HEK293 (cell line): ENCODE data around the gene TTC16.
A peak's percentile ranks its signal among the peaks of the same experiment; 100 is the strongest.

ENCODE experiments used
- GLIS1 ChIP-seq: fragments of 450-650 bp; formaldehyde crosslinking; IDR thresholded peaks from 2 replicates; pipeline ENCODE4 v1.5.1; 2016; ENCODE audit warnings: missing biosample characterization, missing genetic modification characterization
- HOXC10 ChIP-seq: sonication (generic); formaldehyde crosslinking; IDR thresholded peaks from 2 replicates; pipeline ENCODE4 v1.8.1; 2023; ENCODE audit warnings: mild to moderate bottlenecking, missing genetic modification reagents
- IKZF3 ChIP-seq: fragments of 450-650 bp; IDR thresholded peaks from 2 replicates; pipeline ENCODE4 v1.5.0; 2018; ENCODE audit warnings: missing biosample characterization, mild to moderate bottlenecking, missing genetic modification characterization, moderate library complexity
- KLF1 ChIP-seq: fragments of 450-650 bp; formaldehyde crosslinking; IDR thresholded peaks from 2 replicates; pipeline ENCODE4 v1.5.1; 2016; ENCODE audit warnings: missing biosample characterization, missing genetic modification characterization
- KLF10 ChIP-seq: fragments of 450-650 bp; IDR thresholded peaks from 2 replicates; pipeline ENCODE4 v1.5.1; 2018; ENCODE audit warnings: missing biosample characterization, mild to moderate bottlenecking, missing genetic modification characterization
- SETDB1 ChIP-seq: IDR thresholded peaks from one replicate; pipeline ENCODE4 v1.6.1; 2017; ENCODE audit warnings: mild to moderate bottlenecking, low read length, moderate library complexity, mixed read lengths; ENCODE audit not compliant: insufficient read length
- ZFHX2 ChIP-seq: fragments of 450-650 bp; formaldehyde crosslinking; conservative IDR thresholded peaks from 2 replicates; pipeline ENCODE4 v1.5.1; 2016; ENCODE audit warnings: missing biosample characterization, missing genetic modification characterization
- ZNF140 ChIP-seq: fragments of 450-650 bp; formaldehyde crosslinking; IDR thresholded peaks from 2 replicates; pipeline ENCODE4 v1.5.1; 2016; ENCODE audit warnings: missing biosample characterization, missing genetic modification characterization
- ZNF324 ChIP-seq: fragments of 450-650 bp; formaldehyde crosslinking; IDR thresholded peaks from 2 replicates; pipeline ENCODE4 v1.5.1; 2016; ENCODE audit warnings: missing biosample characterization, missing genetic modification characterization
- ZNF335 ChIP-seq: fragments of 450-650 bp; formaldehyde crosslinking; conservative IDR thresholded peaks from 2 replicates; pipeline ENCODE4 v1.5.1; 2016; ENCODE audit warnings: missing biosample characterization, missing genetic modification characterization
- ZNF341 ChIP-seq: fragments of 450-650 bp; formaldehyde crosslinking; IDR thresholded peaks from 2 replicates; pipeline ENCODE4; 2016; ENCODE audit warnings: low read depth, missing biosample characterization, missing genetic modification characterization
- ZNF404 ChIP-seq: fragments of 450-650 bp; formaldehyde crosslinking; IDR thresholded peaks from 2 replicates; pipeline ENCODE4 v1.5.1; 2017; ENCODE audit warnings: missing biosample characterization, missing genetic modification characterization
- ZNF521 ChIP-seq: fragments of 450-650 bp; formaldehyde crosslinking; IDR thresholded peaks from 2 replicates; pipeline ENCODE4 v1.5.1; 2017; ENCODE audit warnings: missing biosample characterization, mild to moderate bottlenecking, missing genetic modification characterization
- ZNF548 ChIP-seq: fragments of 450-650 bp; formaldehyde crosslinking; IDR thresholded peaks from 2 replicates; pipeline ENCODE4 v1.5.1; 2016; ENCODE audit warnings: missing biosample characterization, missing genetic modification characterization
- ZNF549 ChIP-seq: fragments of 450-650 bp; IDR thresholded peaks from 2 replicates; pipeline ENCODE4 v1.5.1; 2018; ENCODE audit warnings: missing biosample characterization, missing genetic modification characterization, mild to moderate bottlenecking, inconsistent platforms, moderate library complexity
- ZNF555 ChIP-seq: fragments of 450-650 bp; formaldehyde crosslinking; conservative IDR thresholded peaks from 2 replicates; pipeline ENCODE4 v1.5.1; 2017; ENCODE audit warnings: missing biosample characterization, mild to moderate bottlenecking, missing genetic modification characterization, inconsistent platforms
- ZNF561 ChIP-seq: fragments of 450-650 bp; IDR thresholded peaks from 2 replicates; pipeline ENCODE4 v1.5.1; 2018; ENCODE audit warnings: missing biosample characterization, missing genetic modification characterization, borderline replicate concordance
- ZNF626 ChIP-seq: fragments of 450-650 bp; sonication (Bioruptor Pico); formaldehyde crosslinking; IDR thresholded peaks from 2 replicates; pipeline ENCODE4 v1.5.1; 2018; ENCODE audit warnings: missing biosample characterization, missing genetic modification characterization, inconsistent platforms
- ZNF629 ChIP-seq: fragments of 450-650 bp; formaldehyde crosslinking; IDR thresholded peaks from 2 replicates; pipeline ENCODE4 v1.5.1; 2017; ENCODE audit warnings: missing biosample characterization, missing genetic modification characterization
- ZNF747 ChIP-seq: fragments of 450-650 bp; formaldehyde crosslinking; IDR thresholded peaks from 2 replicates; pipeline ENCODE4 v1.5.1; 2016; ENCODE audit warnings: missing biosample characterization, missing genetic modification characterization
- ZSCAN30 ChIP-seq: fragments of 450-650 bp; IDR thresholded peaks from 2 replicates; pipeline ENCODE4 v1.5.1; 2018; ENCODE audit warnings: missing biosample characterization, mild to moderate bottlenecking, missing genetic modification characterization, moderate library complexity
- ZXDB ChIP-seq: fragments of 450-650 bp; formaldehyde crosslinking; IDR thresholded peaks from 2 replicates; pipeline ENCODE4 v1.5.1; 2016; ENCODE audit warnings: missing biosample characterization, missing genetic modification characterization
- TF ChIP-seq, protein P1 (sequence below): fragments of 450-650 bp; formaldehyde crosslinking; IDR thresholded peaks from 2 replicates; pipeline ENCODE4 v1.5.1; 2016; ENCODE audit warnings: missing biosample characterization, missing genetic modification characterization, borderline replicate concordance
- TF ChIP-seq, protein P2 (sequence below): fragments of 450-650 bp; formaldehyde crosslinking; IDR thresholded peaks from 2 replicates; pipeline ENCODE4 v1.5.1; 2017; ENCODE audit warnings: missing biosample characterization, missing genetic modification characterization
- TF ChIP-seq, protein P3 (sequence below): fragments of 450-650 bp; formaldehyde crosslinking; IDR thresholded peaks from 2 replicates; pipeline ENCODE4 v1.5.1; 2017; ENCODE audit warnings: missing biosample characterization, missing genetic modification characterization
- TF ChIP-seq, protein P4 (sequence below): fragments of 450-650 bp; formaldehyde crosslinking; IDR thresholded peaks from 2 replicates; pipeline ENCODE4 v1.5.1; 2016; ENCODE audit warnings: missing biosample characterization, missing genetic modification characterization
- TF ChIP-seq, protein P5 (sequence below): fragments of 450-650 bp; formaldehyde crosslinking; IDR thresholded peaks from 2 replicates; pipeline ENCODE4 v1.5.1; 2016; ENCODE audit warnings: missing biosample characterization, missing genetic modification characterization
- TF ChIP-seq, protein P6 (sequence below): fragments of 450-650 bp; formaldehyde crosslinking; IDR thresholded peaks from 2 replicates; pipeline ENCODE4 v1.5.1; 2016; ENCODE audit warnings: missing biosample characterization, missing genetic modification characterization
- TF ChIP-seq, protein P7 (sequence below): fragments of 450-650 bp; formaldehyde crosslinking; IDR thresholded peaks from 2 replicates; pipeline ENCODE4 v1.5.1; 2016; ENCODE audit warnings: missing biosample characterization, missing genetic modification characterization

The TTC16 gene

DNA sequence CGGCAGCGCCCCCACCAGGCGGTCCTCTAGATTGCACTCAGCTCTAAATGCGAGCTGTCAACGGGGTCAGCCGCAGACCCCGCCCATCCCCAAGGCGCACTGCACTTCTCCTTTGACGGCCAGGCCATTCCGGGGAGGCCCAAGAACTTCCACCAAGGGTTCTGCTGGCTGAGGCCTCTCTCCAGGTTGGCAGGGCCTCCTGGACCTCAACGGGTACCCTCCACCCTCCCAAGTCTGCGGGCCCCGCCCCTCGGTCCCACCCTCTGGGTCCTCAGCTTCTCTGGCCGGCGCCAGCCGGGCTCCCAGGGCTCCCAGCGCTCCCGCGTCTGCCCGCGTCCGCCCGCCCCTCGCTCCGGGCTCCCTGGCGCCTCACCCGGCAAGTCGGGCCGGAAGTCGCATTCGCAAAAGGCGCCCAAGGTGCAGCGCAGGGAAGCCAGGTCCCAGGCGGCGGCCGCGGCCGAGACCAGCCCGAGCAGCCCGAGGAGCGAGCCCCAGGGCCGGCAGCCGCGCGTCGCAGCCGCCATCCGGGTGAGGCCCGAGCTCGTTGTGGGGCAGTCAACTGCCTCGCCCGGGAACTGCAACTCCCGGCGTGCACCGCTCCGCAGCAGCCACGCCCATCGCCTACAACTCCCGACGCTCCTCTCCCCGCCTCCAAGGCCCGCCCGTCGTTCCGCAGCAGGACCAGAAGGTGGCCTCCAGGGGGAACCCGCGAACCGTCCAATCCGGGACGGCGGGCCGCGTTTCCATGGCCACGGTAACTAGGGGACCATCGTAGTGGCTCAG is 19.1 kb downstream of the TTC16 start, which contains the start of gene TOR2A (continued):
- TF ChIP-seq, protein P1, sequence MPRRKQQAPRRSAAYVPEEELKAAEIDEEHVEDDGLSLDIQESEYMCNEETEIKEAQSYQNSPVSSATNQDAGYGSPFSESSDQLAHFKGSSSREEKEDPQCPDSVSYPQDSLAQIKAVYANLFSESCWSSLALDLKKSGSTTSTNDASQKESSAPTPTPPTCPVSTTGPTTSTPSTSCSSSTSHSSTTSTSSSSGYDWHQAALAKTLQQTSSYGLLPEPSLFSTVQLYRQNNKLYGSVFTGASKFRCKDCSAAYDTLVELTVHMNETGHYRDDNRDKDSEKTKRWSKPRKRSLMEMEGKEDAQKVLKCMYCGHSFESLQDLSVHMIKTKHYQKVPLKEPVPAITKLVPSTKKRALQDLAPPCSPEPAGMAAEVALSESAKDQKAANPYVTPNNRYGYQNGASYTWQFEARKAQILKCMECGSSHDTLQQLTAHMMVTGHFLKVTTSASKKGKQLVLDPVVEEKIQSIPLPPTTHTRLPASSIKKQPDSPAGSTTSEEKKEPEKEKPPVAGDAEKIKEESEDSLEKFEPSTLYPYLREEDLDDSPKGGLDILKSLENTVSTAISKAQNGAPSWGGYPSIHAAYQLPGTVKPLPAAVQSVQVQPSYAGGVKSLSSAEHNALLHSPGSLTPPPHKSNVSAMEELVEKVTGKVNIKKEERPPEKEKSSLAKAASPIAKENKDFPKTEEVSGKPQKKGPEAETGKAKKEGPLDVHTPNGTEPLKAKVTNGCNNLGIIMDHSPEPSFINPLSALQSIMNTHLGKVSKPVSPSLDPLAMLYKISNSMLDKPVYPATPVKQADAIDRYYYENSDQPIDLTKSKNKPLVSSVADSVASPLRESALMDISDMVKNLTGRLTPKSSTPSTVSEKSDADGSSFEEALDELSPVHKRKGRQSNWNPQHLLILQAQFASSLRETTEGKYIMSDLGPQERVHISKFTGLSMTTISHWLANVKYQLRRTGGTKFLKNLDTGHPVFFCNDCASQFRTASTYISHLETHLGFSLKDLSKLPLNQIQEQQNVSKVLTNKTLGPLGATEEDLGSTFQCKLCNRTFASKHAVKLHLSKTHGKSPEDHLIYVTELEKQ: no peak
- TF ChIP-seq, protein P2, sequence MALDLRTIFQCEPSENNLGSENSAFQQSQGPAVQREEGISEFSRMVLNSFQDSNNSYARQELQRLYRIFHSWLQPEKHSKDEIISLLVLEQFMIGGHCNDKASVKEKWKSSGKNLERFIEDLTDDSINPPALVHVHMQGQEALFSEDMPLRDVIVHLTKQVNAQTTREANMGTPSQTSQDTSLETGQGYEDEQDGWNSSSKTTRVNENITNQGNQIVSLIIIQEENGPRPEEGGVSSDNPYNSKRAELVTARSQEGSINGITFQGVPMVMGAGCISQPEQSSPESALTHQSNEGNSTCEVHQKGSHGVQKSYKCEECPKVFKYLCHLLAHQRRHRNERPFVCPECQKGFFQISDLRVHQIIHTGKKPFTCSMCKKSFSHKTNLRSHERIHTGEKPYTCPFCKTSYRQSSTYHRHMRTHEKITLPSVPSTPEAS: no peak
- TF ChIP-seq, protein P3, sequence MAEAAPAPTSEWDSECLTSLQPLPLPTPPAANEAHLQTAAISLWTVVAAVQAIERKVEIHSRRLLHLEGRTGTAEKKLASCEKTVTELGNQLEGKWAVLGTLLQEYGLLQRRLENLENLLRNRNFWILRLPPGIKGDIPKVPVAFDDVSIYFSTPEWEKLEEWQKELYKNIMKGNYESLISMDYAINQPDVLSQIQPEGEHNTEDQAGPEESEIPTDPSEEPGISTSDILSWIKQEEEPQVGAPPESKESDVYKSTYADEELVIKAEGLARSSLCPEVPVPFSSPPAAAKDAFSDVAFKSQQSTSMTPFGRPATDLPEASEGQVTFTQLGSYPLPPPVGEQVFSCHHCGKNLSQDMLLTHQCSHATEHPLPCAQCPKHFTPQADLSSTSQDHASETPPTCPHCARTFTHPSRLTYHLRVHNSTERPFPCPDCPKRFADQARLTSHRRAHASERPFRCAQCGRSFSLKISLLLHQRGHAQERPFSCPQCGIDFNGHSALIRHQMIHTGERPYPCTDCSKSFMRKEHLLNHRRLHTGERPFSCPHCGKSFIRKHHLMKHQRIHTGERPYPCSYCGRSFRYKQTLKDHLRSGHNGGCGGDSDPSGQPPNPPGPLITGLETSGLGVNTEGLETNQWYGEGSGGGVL (tag by site-specific recombination): peak; percentile 12; the same call in 1 of the 2 replicates
- TF ChIP-seq ZNF549 (tag by site-specific recombination): no peak
- peak; percentile 47 for TF ChIP-seq IKZF3 (tag by site-specific recombination)
- no peak for TF ChIP-seq ZNF548 (tag by site-specific recombination)
- TF ChIP-seq, protein P4, sequence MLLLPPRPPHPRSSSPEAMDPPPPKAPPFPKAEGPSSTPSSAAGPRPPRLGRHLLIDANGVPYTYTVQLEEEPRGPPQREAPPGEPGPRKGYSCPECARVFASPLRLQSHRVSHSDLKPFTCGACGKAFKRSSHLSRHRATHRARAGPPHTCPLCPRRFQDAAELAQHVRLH (tag by site-specific recombination): 0 out of 2 replicates have a peak, but pooled peaks have one; percentile 8
- TF ChIP-seq, protein P5, sequence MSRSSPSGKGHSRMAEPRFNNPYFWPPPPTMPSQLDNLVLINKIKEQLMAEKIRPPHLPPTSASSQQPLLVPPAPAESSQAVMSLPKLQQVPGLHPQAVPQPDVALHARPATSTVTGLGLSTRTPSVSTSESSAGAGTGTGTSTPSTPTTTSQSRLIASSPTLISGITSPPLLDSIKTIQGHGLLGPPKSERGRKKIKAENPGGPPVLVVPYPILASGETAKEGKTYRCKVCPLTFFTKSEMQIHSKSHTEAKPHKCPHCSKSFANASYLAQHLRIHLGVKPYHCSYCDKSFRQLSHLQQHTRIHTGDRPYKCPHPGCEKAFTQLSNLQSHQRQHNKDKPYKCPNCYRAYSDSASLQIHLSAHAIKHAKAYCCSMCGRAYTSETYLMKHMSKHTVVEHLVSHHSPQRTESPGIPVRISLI (tag by site-specific recombination): no peak
- TF ChIP-seq GLIS1 (tag by site-specific recombination): peak; percentile 7; the same call in 1 of the 2 replicates
- TF ChIP-seq ZNF626 (tag by site-specific recombination): no peak
- TF ChIP-seq, protein P6, sequence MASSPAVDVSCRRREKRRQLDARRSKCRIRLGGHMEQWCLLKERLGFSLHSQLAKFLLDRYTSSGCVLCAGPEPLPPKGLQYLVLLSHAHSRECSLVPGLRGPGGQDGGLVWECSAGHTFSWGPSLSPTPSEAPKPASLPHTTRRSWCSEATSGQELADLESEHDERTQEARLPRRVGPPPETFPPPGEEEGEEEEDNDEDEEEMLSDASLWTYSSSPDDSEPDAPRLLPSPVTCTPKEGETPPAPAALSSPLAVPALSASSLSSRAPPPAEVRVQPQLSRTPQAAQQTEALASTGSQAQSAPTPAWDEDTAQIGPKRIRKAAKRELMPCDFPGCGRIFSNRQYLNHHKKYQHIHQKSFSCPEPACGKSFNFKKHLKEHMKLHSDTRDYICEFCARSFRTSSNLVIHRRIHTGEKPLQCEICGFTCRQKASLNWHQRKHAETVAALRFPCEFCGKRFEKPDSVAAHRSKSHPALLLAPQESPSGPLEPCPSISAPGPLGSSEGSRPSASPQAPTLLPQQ (tag by site-specific recombination): peak; percentile 20; the same call in 1 of the 2 replicates
- TF ChIP-seq ZFHX2 (tag by site-specific recombination): peak; percentile 44; the same call in 1 of the 2 replicates
- TF ChIP-seq ZSCAN30: peak; percentile 75
- no peak for TF ChIP-seq HOXC10 (CRISPR knock-in tag)
- TF ChIP-seq ZNF561 (tag by site-specific recombination): peak; percentile 86; the same call in 1 of the 2 replicates
- TF ChIP-seq ZXDB (tag by site-specific recombination): 0 out of 2 replicates have a peak, but pooled peaks have one; percentile 32
- TF ChIP-seq KLF10: peak; percentile 59
- no peak for TF ChIP-seq ZNF747 (tag by site-specific recombination)
- peak; percentile 94 for TF ChIP-seq ZNF335
- no peak for TF ChIP-seq ZNF521 (tag by site-specific recombination)
- TF ChIP-seq ZNF341 (tag by site-specific recombination): peak; percentile 51
- TF ChIP-seq SETDB1: no peak
- peak; percentile 31; the same call in 1 of the 2 replicates for TF ChIP-seq ZNF324 (tag by site-specific recombination)
- peak; percentile 41; the same call in 1 of the 2 replicates for TF ChIP-seq ZNF629 (tag by site-specific recombination)
- TF ChIP-seq, protein P7, sequence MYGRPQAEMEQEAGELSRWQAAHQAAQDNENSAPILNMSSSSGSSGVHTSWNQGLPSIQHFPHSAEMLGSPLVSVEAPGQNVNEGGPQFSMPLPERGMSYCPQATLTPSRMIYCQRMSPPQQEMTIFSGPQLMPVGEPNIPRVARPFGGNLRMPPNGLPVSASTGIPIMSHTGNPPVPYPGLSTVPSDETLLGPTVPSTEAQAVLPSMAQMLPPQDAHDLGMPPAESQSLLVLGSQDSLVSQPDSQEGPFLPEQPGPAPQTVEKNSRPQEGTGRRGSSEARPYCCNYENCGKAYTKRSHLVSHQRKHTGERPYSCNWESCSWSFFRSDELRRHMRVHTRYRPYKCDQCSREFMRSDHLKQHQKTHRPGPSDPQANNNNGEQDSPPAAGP: peak; percentile 23; the same call in 1 of the 2 replicates
- no peak for TF ChIP-seq ZNF404 (tag by site-specific recombination)
- TF ChIP-seq KLF1 (tag by site-specific recombination): peak; percentile 76
- no peak for TF ChIP-seq ZNF140 (tag by site-specific recombination)
- TF ChIP-seq ZNF555 (tag by site-specific recombination): no peak
